ENCODE measurements around the gene NR1H4.

NR1H4 gene

GRCh38 chr12:100576331-100577036 is 102.8 kb downstream of the NR1H4 start (continued):
- TF ChIP-seq INSM2 (tag by site-specific recombination; IDR thresholded peaks at IDR 0.05), result peak; percentile 77
- no peak for TF ChIP-seq KLF17 (tag by site-specific recombination; IDR thresholded peaks at IDR 0.05)
- TF ChIP-seq ZFP41 (tag by site-specific recombination; IDR thresholded peaks at IDR 0.05; ENCODE audit: borderline replicate concordance), result no peak
- no peak for TF ChIP-seq ZNF600 (tag by site-specific recombination; IDR thresholded peaks at IDR 0.05)
- no peak for TF ChIP-seq ZNF768 (tag by site-specific recombination; IDR thresholded peaks at IDR 0.05)
- TF ChIP-seq SCRT1 (tag by site-specific recombination; IDR thresholded peaks at IDR 0.05; ENCODE audit: borderline replicate concordance), result no peak
- peak; percentile 93 for TF ChIP-seq PRDM6 (tag by site-specific recombination; IDR thresholded peaks at IDR 0.05)
- TF ChIP-seq ZNF239 (tag by site-specific recombination; IDR thresholded peaks at IDR 0.05), result no peak
- TF ChIP-seq ZNF366 (tag by site-specific recombination; conservative IDR thresholded peaks at IDR 0.05), result peak; percentile 84
- TF ChIP-seq ZNF785 (tag by site-specific recombination; IDR thresholded peaks at IDR 0.05), result no peak
- TF ChIP-seq REPIN1 (tag by site-specific recombination; IDR thresholded peaks at IDR 0.05; ENCODE audit: low read depth), result no peak
- TF ChIP-seq ZNF324 (tag by site-specific recombination; IDR thresholded peaks at IDR 0.05), result no peak; the same call in 1 of the 2 replicates
- peak; percentile 83 for TF ChIP-seq OSR2 (tag by site-specific recombination; IDR thresholded peaks at IDR 0.05)
- TF ChIP-seq ATF2 (tag by site-specific recombination; IDR thresholded peaks at IDR 0.05; ENCODE audit: low read depth), result peak; percentile 97
- no peak for TF ChIP-seq ZNF571 (tag by site-specific recombination; IDR thresholded peaks at IDR 0.05)
- TF ChIP-seq ZNF513 (tag by site-specific recombination; IDR thresholded peaks at IDR 0.05), result no peak
- TF ChIP-seq ZNF585B (tag by site-specific recombination; IDR thresholded peaks at IDR 0.05), result no peak
- TF ChIP-seq ZNF510 (tag by site-specific recombination; IDR thresholded peaks at IDR 0.05; ENCODE audit: insufficient replicate concordance), result no peak
- TF ChIP-seq ZNF623 (tag by site-specific recombination; IDR thresholded peaks at IDR 0.05), result no peak
- TF ChIP-seq HOXC10 (CRISPR knock-in tag; IDR thresholded peaks at IDR 0.05), result no peak
- TF ChIP-seq ZNF621 (tag by site-specific recombination; IDR thresholded peaks at IDR 0.05), result no peak
- no peak for TF ChIP-seq ZNF544 (tag by site-specific recombination; IDR thresholded peaks at IDR 0.05)
- no peak for TF ChIP-seq ZNF37A (tag by site-specific recombination; IDR thresholded peaks at IDR 0.05)

Data from HEK293 (cell line).